ENCODE results near the gene ASIC1.
A peak's percentile ranks its signal among the peaks of the same experiment; 100 is the strongest.

ASIC1 gene

GRCh38 chr12:50109319-50109718 is 51.9 kb downstream of the ASIC1 start:
- TF ChIP-seq CTCF (conservative IDR thresholded peaks at IDR 0.05; ENCODE audit: control insufficient read depth, insufficient read depth, low read depth, low read length), result no peak
- H3K4me3 ChIP-seq (ENCODE audit: control insufficient read depth, low read depth, low read length), result no peak overlapping the region
- no peak for DNase-seq (ENCODE audit: low read depth)

GRCh38 chr12:50110127-50110761 is 52.8 kb downstream of the ASIC1 start:
- DNase-seq (ENCODE audit: low read depth), result no peak
- TF ChIP-seq CTCF (conservative IDR thresholded peaks at IDR 0.05; ENCODE audit: control insufficient read depth, insufficient read depth, low read depth, low read length), result no peak
- H3K4me3 ChIP-seq (ENCODE audit: control insufficient read depth, low read depth, low read length), result no peak overlapping the region

GRCh38 chr12:50110762-50111351 is 53.5 kb downstream of the ASIC1 start:
- H3K4me3 ChIP-seq (ENCODE audit: control insufficient read depth, low read depth, low read length), result peak overlapping the region; percentile 46
- TF ChIP-seq CTCF (conservative IDR thresholded peaks at IDR 0.05; ENCODE audit: control insufficient read depth, insufficient read depth, low read depth, low read length), result no peak
- peak; percentile 42 for DNase-seq (ENCODE audit: low read depth)

- peak overlapping the region; percentile 46 for H3K4me3 ChIP-seq (ENCODE audit: control insufficient read depth, low read depth, low read length)
- no peak for TF ChIP-seq CTCF (conservative IDR thresholded peaks at IDR 0.05; ENCODE audit: control insufficient read depth, insufficient read depth, low read depth, low read length)
- DNase-seq (ENCODE audit: low read depth), result no peak
These were observed 53.9 kb downstream of the ASIC1 start for GRCh38 chr12:50111395-50111692.

GRCh38 chr12:50111693-50112455 is 54.5 kb downstream of the ASIC1 start, which contains the start of gene COX14:
Gene COX14, plus strand, starts transcription at chr12:50112236. Its CDS starts 7,808 bp downstream, at chr12:50120044.
- peak; percentile 99 for DNase-seq (ENCODE audit: low read depth)
- TF ChIP-seq CTCF (conservative IDR thresholded peaks at IDR 0.05; ENCODE audit: control insufficient read depth, insufficient read depth, low read depth, low read length), result peak; percentile 63
- H3K4me3 ChIP-seq (ENCODE audit: control insufficient read depth, low read depth, low read length), result peak within 1 kb of the TSS; percentile 98

- DNase-seq (ENCODE audit: low read depth), result peak; percentile 45
- TF ChIP-seq CTCF (conservative IDR thresholded peaks at IDR 0.05; ENCODE audit: control insufficient read depth, insufficient read depth, low read depth, low read length), result no peak
- H3K4me3 ChIP-seq (ENCODE audit: control insufficient read depth, low read depth, low read length), result peak overlapping the region; percentile 98
These were observed 55.2 kb downstream of the ASIC1 start for GRCh38 chr12:50112456-50113218.

All from fibroblast of mammary gland (primary cell).